GM21526 (cell line): ENCODE measurements around the gene TPRN.
A peak's percentile ranks its signal among the peaks of the same experiment; 100 is the strongest.

Experiments
- ATAC-seq: cut with Tn5 transposase; IDR thresholded peaks from one replicate; pipeline ENCODE4 v1.9.1; 2021; ENCODE audit warnings: moderate library complexity; ENCODE audit not compliant: unreplicated experiment, low FRiP score

The TPRN gene

GRCh38 chr9:137213160-137214060 is 12.9 kb upstream of the TPRN start:
- no peak for ATAC-seq

- ATAC-seq = no peak
Measured at GRCh38 chr9:137212520-137212919, 12.0 kb upstream of the TPRN start.

GRCh38 chr9:137211532-137211931 is 11.0 kb upstream of the TPRN start:
- no peak for ATAC-seq

DNA sequence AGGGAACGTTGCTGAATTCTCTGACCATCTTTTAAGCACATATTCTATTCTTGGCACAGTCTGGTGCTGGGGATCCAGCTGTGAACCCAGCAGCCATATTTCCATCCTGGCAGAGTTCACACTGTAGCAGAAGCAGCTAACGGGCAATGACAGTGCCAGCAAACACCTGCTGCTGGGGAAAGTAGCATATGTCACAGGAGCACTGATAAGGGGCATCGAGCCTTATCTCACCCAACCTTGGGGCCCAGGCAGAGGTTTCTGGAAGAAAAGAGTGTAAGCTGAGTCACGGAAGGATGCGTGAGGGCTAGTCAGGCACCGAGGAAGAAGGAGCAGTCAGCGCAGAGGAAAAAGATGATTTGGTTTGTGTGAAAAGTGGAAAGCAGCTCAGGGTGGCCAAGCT is 6.1 kb upstream of the TPRN start:
- no peak for ATAC-seq

GRCh38 chr9:137205126-137206069 is 4.9 kb upstream of the TPRN start, which contains the start of the genes NDOR1 and TMEM203:
Gene NDOR1, plus strand, starts transcription at chr9:137205700. Its CDS starts 78 bp downstream, at chr9:137205778.
Gene TMEM203, minus strand, starts transcription at chr9:137205648. Its CDS starts 234 bp downstream, at chr9:137205414.
- ATAC-seq = peak; percentile 45

- no peak for ATAC-seq
Measured at GRCh38 chr9:137204731-137205125, 4.2 kb upstream of the TPRN start.

GRCh38 chr9:137202966-137203365 is 2.4 kb upstream of the TPRN start:
- ATAC-seq = no peak

- no peak for ATAC-seq
Measured at GRCh38 chr9:137201205-137201868, 796 bp upstream of the TPRN start.

- ATAC-seq = no peak
Measured at GRCh38 chr9:137199411-137200121, 975 bp downstream of the TPRN start.

- ATAC-seq = no peak
Measured at GRCh38 chr9:137198902-137199283, 1.6 kb downstream of the TPRN start.

DNA sequence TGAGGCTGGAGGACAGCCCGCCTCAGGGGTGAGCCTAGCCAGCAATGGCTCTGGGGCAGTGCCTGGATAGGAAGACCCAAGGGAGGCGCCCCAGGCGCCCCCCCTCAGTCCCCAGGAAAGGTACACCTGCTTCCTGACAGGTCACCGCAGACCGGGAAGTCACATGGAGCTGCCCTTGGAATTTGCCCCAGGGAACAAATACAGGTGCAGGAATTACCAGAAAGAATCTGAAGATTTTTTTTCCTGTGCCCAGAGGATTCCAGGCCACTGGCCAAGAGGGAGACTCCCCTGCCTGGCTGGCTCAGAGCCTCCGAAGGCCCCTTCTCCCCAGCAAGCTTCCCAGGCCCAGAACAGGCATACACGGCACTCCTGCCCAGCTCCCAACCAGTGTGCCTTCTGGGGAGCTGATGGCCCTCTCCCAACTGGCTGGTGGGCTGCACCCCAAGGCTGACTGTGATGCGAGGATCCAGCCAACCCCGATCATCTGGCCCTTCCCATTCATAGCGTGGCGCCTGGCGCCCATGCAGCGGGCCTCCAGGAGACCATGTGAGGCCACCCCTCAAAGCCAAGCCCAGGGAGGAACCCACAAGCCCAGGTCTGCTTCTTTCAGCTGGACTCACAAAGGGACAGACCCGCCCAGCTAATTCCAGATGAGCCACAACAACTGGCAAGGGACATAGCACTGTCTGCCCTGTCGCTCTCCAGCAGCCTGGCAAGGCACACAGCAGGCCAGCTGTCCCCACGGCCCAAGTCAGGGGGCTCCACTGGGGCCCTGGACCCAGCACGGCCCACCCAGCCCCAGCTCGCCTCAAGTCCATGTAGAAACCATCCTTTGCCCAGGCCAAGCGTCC is 2.3 kb downstream of the TPRN start:
- ATAC-seq = no peak

DNA sequence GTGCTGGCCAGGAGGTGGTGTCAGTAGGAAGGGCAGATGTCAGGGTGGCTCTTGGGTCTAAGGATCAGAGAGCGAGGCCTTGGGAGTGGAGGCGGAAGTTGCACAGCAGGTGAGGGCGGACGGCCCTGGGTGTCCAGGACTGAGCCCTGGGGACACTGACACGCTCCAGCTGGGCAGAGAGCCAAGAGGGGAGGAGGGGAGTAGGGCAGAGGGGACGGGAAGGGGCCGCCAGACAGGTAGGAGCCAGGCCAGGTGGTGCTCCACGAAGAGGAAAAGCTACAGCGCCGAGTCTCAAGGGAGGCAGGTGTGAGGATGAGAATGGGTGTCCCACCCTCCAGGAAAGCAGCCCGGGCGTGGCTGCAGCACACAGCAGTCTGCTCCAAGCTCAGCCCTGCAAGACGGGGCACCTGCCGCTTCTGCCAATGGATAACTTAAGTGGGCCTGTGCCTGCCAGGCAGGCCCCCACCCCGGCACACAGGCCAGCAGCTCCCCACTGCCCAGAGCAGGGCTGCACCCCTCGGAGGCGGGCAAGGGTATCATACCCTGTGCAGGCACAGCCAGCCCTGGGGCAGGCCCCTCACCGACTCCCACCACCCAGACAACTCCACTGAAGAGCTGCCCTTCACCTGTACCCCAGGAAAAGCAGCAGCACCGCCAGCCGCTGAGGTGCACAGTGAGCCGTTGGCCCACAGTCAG is 4.9 kb downstream of the TPRN start:
- ATAC-seq = no peak

DNA sequence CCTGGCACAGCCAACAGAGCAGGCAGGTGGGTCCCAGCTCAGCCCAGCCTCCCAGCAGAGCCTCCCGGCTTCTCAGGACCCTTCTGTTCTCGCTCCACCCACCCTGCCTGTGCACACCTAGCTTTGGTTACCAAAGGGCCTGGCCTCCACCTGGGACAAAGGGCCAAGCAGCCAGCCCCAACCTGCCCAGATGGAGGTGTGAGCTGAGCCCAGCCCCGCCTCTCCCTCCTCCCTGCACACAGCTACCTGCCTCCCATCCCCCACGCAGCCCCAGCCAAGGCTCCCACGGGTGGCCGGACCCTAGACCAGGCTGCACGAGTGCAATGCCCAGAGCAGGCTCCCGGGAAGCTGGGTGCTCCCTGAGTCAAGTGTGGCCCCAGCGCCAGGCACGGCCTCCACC is 5.6 kb downstream of the TPRN start:
- ATAC-seq = no peak

DNA sequence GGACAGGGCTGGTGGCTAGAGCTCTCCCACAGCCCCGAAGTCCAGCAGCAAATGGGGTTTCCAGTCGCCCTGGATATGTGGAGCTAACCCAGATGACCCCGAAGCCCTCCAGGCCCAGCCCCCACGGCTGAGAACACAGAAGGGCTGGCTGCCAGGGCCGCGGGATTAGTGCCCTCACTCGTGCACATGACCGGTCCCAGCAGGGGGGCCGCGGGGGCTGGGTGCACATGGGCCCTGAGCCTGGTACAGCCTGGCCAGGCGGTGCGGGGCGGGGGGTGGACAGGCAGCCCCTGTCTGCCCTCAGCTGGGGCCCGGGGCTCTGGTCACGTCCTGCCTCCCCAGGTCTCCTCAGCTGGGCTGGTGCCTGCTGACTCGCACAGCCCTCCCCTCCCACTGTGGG is 6.2 kb downstream of the TPRN start:
- ATAC-seq = no peak

GRCh38 chr9:137193771-137194170 is 6.8 kb downstream of the TPRN start:
- no peak for ATAC-seq

- ATAC-seq = no peak
Measured at GRCh38 chr9:137192859-137193258, 7.7 kb downstream of the TPRN start.

- ATAC-seq = no peak
Measured at GRCh38 chr9:137192448-137192780, 8.1 kb downstream of the TPRN start.

DNA sequence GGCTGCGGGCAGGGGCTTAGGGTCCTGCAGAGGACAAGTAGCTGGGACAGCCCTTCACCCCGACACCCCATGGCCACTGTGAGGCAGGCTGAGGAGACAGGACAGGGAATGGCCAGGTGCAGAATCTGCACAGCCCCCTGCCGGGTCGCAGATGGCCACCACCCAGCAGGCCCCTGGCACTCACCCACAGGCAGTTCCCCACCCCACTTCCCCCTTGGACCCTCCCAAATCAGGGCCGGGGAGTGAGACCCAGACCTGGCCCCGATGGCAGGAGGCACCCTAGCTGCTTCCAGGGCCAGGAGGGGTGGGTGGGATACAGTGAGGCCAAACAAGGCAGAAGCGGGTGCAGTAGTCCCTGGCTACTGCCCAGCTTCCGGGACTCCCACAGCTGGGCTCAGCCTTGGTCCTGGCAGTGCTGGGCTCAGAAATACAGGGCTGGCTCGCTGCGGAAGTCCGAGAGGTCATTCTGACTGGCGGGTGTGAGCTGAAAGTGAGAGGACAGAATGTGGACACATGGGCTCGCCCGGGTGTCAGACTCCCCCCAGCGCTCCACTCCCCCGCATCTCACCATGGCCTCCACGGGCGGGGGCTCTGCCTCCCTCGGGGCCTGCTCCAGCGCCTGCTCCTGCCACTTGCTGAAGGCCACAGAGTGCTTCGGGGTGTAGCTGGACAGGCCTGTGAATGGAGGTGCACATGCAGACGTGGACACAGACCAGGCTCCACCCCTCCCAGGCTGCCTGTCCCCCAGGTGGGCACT is 8.7 kb downstream of the TPRN start:
- ATAC-seq = no peak
